Measurements from ENCODE around the gene ADGRF3. TPM values are rescaled to one million over a fixed set of nuclear protein-coding genes. Genes with fewer than 3 reads are reported as not detected.
"Not testable (repeated sequence)": the region's sequence is repeated elsewhere in the genome, so short reads cannot be mapped to it uniquely, and the experiment has no call there.

ADGRF3 gene
- total RNA-seq, 1 experiment from 2014 or later: 0.09 TPM

- no peak overlapping the region for H3K23ac ChIP-seq (ENCODE audit: insufficient read length, low read depth, low read length)
- no peak overlapping the region for H3K56ac ChIP-seq (ENCODE audit: insufficient read length, low read depth, low read length)
- Mint-ChIP-seq H3K27me3 (ENCODE audit: low read depth) (no peaks in the 10 kb centered on the region; the same call in 1 of the 2 replicates), H3K36me3 (ENCODE audit: insufficient read depth in 1 of 3, low read depth in 3 of 3) (no peaks in the 10 kb centered on the region), H3K27ac (no peak overlapping the region), H3K4me1 (peaks cover 3% of the 10 kb centered on the region in 2 experiments), H3K4me3 (no peak overlapping the region), H3K9me3 (no peaks in the 10 kb centered on the region)
- H2BK15ac ChIP-seq (ENCODE audit: low read depth, low read length): no peak overlapping the region
- no peak overlapping the region for H2AFZ ChIP-seq (ENCODE audit: low read length)
- H3K4me1 ChIP-seq (ENCODE audit: insufficient read depth, low read length): no peaks in the 10 kb centered on the region
- no peaks in the 10 kb centered on the region for H3K79me1 ChIP-seq (ENCODE audit: insufficient read depth, low read depth, low read length, poor library complexity, severe bottlenecking)
- H2BK12ac ChIP-seq (ENCODE audit: insufficient read length, low read depth, low read length): no peak overlapping the region
- no peak overlapping the region for H2AK5ac ChIP-seq (ENCODE audit: insufficient read length, low read length)
- H4K8ac ChIP-seq (replicated peaks; ENCODE audit: insufficient read length, low read depth, low read length): no peak overlapping the region
- H3K14ac ChIP-seq (ENCODE audit: insufficient read depth, low read length): no peak overlapping the region
- H4K91ac ChIP-seq (ENCODE audit: insufficient read length, low read depth, low read length): no peak overlapping the region
- no peaks in the 10 kb centered on the region for H3K23me2 ChIP-seq (ENCODE audit: insufficient read length, low read depth, low read length, poor library complexity, severe bottlenecking)
- no CpG with 5 or more reads among the region's 3 CpGs for WGBS (ENCODE audit: extremely low coverage, insufficient read length, low lambda C conversion rate)
- H3K9ac ChIP-seq (ENCODE audit: extremely low read depth, insufficient read length, low read length): no peak overlapping the region
- H2BK5ac ChIP-seq (ENCODE audit: insufficient read length, low read length): no peak overlapping the region
- TF ChIP-seq, protein P1, sequence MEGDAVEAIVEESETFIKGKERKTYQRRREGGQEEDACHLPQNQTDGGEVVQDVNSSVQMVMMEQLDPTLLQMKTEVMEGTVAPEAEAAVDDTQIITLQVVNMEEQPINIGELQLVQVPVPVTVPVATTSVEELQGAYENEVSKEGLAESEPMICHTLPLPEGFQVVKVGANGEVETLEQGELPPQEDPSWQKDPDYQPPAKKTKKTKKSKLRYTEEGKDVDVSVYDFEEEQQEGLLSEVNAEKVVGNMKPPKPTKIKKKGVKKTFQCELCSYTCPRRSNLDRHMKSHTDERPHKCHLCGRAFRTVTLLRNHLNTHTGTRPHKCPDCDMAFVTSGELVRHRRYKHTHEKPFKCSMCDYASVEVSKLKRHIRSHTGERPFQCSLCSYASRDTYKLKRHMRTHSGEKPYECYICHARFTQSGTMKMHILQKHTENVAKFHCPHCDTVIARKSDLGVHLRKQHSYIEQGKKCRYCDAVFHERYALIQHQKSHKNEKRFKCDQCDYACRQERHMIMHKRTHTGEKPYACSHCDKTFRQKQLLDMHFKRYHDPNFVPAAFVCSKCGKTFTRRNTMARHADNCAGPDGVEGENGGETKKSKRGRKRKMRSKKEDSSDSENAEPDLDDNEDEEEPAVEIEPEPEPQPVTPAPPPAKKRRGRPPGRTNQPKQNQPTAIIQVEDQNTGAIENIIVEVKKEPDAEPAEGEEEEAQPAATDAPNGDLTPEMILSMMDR (conservative IDR thresholded peaks at IDR 0.05): no peak
- H3T11ph ChIP-seq (ENCODE audit: low read length): no peak overlapping the region
- H2BK120ac ChIP-seq (ENCODE audit: low read depth, low read length, poor library complexity, severe bottlenecking): no peak overlapping the region
- no peak for DNase-seq
- H3K4me2 ChIP-seq (ENCODE audit: insufficient read depth, insufficient read length, low read length): no peak overlapping the region
- H3K27me3 ChIP-seq (ENCODE audit: insufficient read depth, low read length): no peaks in the 10 kb centered on the region
- no peak overlapping the region for H3K4ac ChIP-seq (ENCODE audit: low read depth, low read length)
- no peak overlapping the region for H4K5ac ChIP-seq (ENCODE audit: insufficient read length, low read depth, low read length)
- no peak overlapping the region for H2BK20ac ChIP-seq (ENCODE audit: low read depth, low read length, poor library complexity, severe bottlenecking)
- no peaks in the 10 kb centered on the region for H3K79me2 ChIP-seq (ENCODE audit: insufficient read depth, low read length)
- H3K9me3 ChIP-seq (ENCODE audit: control insufficient read depth, low read depth, low read length): no peaks in the 10 kb centered on the region
- H3K18ac ChIP-seq (ENCODE audit: insufficient read length, low read depth, low read length): no peak overlapping the region
- no peaks in the 10 kb centered on the region for H4K20me1 ChIP-seq (ENCODE audit: control insufficient read depth, insufficient read depth, insufficient read length)
- H3K27ac ChIP-seq (ENCODE audit: insufficient read length, low read depth, low read length): no peak overlapping the region
These were observed 21.7 kb downstream of the ADGRF3 start for GRCh38 chr2:26324903-26325302.

DNA sequence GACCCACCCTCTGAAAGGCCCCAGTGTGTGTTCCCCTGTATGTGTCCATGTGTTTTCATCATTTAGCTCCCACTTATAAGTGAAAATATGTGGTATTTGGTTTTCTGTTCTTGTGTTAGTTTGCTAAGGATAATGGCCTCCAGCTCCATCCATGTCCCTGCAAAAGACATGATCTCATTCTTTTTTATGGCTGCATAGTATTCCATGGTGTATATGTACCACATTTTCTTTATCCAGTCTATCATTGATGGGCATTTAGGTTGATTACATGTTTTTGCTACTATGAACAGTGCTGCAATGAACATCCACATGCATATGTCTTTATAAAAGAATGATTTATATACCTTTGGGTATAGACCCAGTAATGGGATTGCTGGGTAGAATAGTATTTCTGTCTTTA lies 22.1 kb downstream of the ADGRF3 start:
- H3K4ac ChIP-seq (ENCODE audit: low read depth, low read length); H4K20me1 ChIP-seq (ENCODE audit: control insufficient read depth, insufficient read depth, insufficient read length); H2BK12ac ChIP-seq (ENCODE audit: insufficient read length, low read depth, low read length); H4K8ac ChIP-seq (replicated peaks; ENCODE audit: insufficient read length, low read depth, low read length); H3K27ac Mint-ChIP-seq; H3K14ac ChIP-seq (ENCODE audit: insufficient read depth, low read length); H3K27me3 Mint-ChIP-seq (ENCODE audit: low read depth); H3K56ac ChIP-seq (ENCODE audit: insufficient read length, low read depth, low read length); H3K9me3 ChIP-seq (ENCODE audit: control insufficient read depth, low read depth, low read length); H3T11ph ChIP-seq (ENCODE audit: low read length); H3K4me2 ChIP-seq (ENCODE audit: insufficient read depth, insufficient read length, low read length); H2BK120ac ChIP-seq (ENCODE audit: low read depth, low read length, poor library complexity, severe bottlenecking); H3K4me1 Mint-ChIP-seq; H3K9ac ChIP-seq (ENCODE audit: extremely low read depth, insufficient read length, low read length); H2BK15ac ChIP-seq (ENCODE audit: low read depth, low read length); H3K4me3 Mint-ChIP-seq; H3K23me2 ChIP-seq (ENCODE audit: insufficient read length, low read depth, low read length, poor library complexity, severe bottlenecking); H3K27ac ChIP-seq (ENCODE audit: insufficient read length, low read depth, low read length); H3K9me3 Mint-ChIP-seq; H2AFZ ChIP-seq (ENCODE audit: low read length); H3K79me1 ChIP-seq (ENCODE audit: insufficient read depth, low read depth, low read length, poor library complexity, severe bottlenecking); H3K79me2 ChIP-seq (ENCODE audit: insufficient read depth, low read length); H2BK20ac ChIP-seq (ENCODE audit: low read depth, low read length, poor library complexity, severe bottlenecking); H3K36me3 Mint-ChIP-seq (ENCODE audit: insufficient read depth in 1 of 3, low read depth in 3 of 3); H3K27me3 ChIP-seq (ENCODE audit: insufficient read depth, low read length); H4K91ac ChIP-seq (ENCODE audit: insufficient read length, low read depth, low read length); H2BK5ac ChIP-seq (ENCODE audit: insufficient read length, low read length); DNase-seq; H3K23ac ChIP-seq (ENCODE audit: insufficient read length, low read depth, low read length); H3K18ac ChIP-seq (ENCODE audit: insufficient read length, low read depth, low read length); H4K5ac ChIP-seq (ENCODE audit: insufficient read length, low read depth, low read length); H2AK5ac ChIP-seq (ENCODE audit: insufficient read length, low read length); H3K4me1 ChIP-seq (ENCODE audit: insufficient read depth, low read length): not testable (repeated sequence)

All from H9 (cell line).